NCI-H524 treated with DMSO at 0.1 percent for 48 hours (cell line): Measurements from ENCODE around the gene RAI14.

Experiments used
- DNase-seq: peaks from one replicate; lab custom pipeline; 2025; lab: John Stamatoyannopoulos, UW

Gene RAI14

GRCh38 chr5:34648039-34648839, 7.9 kb upstream of the RAI14 start:
- no peak for DNase-seq

GRCh38 chr5:34648840-34649158, 7.3 kb upstream of the RAI14 start:
- no peak for DNase-seq

- DNase-seq: no peak
Measured at GRCh38 chr5:34651791-34652190, 4.3 kb upstream of the RAI14 start.

GRCh38 chr5:34652466-34652865, 3.7 kb upstream of the RAI14 start:
- DNase-seq: no peak

DNA sequence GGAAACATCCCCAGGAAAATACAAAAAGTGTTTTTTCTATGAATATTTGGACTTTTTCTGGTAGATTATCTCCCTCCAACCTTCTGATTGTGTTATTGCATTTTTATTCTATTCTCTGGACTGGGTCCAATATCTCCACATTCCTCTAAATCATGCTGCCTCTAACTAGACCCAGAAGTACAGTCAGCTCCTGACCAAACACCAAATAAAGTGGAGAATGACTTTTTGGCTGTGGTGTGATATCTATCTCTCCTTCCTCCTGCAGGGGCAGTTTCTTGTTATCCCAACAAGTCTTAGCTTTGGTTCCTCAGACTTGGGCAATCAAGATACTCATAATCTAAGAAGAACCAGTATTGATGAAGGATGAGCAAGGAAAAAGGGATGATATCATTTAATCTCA, 3.2 kb upstream of the RAI14 start:
- no peak for DNase-seq

DNA sequence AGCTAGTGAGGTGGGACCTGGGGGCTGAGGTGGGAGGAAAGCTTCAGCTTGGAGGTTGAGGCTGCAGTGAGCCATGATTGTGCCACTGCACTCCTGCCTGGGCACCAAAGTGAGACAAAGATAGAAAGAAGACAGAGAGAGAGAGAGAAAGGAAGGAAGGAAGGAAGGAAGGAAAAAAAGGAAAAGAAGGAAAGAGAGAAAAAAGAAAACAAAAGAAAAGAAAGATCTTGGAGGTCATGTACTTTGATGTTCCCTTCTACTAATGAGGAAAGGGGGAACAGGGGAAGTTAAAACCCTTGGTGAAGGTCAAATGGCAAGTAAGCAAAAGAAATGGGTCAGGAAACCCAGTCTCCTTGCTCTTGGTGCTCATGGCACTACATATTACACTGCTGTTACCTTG, 2.4 kb upstream of the RAI14 start:
- DNase-seq: no peak

DNA sequence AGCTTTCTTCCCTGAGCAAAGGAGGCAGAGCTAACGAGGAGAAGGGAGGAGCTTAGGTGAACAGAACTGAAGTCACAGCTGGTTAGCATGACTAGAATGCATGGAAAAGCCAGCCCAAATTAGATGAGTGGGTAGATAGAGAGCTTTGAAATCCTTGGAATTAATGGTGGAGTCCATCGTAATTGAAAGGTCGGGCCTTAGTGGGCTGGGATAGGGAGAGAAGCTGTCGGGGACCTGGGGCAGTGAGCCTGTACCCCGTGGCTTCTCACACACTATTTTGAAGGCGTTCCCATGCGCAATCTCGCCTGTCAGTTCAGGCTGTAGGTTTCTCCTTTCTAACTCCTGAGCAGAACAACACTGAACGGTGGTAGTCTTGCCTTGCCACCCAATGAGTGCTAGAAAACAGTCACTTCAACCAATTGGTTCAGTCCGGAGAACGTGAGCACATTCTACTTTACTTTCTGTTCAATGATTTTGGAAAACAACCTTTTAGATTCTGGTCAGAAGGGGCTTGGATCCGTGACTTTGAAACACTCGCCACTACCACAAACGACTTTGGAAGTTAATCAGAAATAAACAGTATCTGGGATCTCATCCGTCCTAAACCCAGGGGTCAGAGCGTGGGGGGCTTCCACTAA, 655 bp upstream of the RAI14 start:
- DNase-seq: peak; percentile 9

DNA sequence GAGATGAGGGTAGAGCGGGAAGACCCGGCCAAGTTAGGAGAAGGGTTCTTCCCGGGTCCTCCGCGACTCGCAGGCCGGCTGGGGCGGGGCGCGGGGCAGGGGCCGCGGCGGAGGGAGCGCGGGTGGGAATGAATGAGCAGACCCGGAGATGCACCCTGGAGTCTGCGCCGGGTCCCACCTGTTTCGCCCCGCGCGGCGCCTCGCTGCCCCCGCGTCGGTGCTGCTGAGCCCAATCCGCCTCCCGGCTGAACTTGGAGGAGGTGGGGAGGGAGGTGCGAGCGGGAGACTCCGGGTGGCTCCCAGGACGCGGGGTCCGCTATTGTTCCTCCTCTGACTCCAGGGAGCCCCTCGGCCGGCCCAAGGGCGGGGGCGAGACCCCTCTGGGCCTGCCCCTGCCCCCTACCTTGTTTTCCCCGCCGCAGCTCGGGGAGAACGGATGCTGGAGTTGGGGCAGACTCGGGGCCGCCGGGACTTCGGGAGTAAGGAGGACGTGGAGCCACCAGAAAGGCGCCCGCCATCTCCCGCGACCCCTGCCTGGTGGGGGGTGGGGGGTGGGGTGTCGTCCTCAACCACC, 659 bp downstream of the RAI14 start:
- DNase-seq: no peak

DNA sequence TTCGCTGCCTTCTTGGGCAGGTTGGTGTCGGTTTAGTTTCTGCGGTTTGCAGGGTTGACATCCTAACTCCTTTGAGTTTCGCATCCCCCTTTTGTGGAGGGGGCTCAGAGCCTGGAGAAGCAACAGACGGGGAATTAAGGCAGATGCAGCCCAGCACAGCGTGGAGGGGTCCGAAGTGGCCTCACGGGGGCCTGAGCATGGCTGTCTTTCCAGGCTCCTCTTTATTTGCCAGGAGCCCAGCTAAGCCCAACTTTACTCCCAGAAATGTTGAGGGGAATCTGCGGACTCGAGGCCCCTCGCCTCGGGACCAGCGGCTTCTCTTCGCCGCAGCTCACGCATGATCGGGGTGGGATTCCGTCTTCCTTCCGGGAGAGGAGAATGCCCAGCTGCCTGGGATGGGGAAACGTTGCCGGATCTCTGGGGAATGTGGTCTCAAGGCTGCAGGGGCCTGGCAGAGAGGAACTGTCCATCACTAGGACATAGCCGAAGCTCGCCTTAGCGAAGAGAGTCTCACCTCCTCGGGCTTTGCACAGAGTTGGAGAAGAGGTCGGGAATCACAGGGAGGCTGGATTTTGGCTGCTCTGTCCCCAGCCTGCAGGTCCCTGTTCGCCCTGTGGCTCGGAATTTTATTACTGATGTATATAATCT, 1.3 kb downstream of the RAI14 start:
- no peak for DNase-seq

DNA sequence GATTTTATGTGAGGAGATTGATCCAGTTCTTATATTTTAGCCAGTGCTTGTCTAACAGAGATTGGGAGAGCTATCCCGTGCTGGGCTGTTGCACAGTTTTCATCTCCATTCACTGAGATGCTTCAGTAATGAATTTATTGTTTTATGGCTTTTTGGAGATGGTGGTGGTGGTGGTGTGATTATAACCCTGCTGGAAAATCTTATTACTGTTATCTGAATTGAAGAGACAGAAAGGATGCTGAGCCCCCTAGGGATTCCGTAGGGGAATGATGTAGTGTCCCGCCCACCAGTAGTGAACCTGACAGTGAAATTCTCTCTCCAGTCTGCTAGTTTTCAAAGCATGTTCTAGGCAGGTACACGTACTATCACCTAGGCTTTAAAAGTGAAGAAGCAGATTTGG, 1.9 kb downstream of the RAI14 start:
- DNase-seq: no peak

GRCh38 chr5:34659168-34659567, 3.0 kb downstream of the RAI14 start:
- no peak for DNase-seq

DNA sequence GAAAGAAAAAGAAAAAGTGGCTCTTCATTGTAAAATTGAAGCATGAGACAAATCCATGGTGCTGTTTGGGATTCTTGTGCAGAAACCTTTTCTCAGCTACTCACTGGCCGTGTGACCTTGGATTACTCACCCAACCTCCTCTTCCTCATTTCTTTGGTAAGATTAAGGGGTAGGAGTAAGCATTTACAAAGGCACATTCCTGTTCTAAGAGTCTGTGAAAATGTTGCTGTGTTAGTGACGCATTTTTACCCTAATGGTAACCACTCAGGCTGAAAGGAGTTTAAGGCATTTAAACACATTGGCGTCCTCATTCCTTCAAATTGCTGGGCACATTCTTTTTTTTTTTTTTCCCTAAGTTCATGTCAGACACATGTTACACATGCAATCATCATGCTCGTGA, 4.3 kb downstream of the RAI14 start:
- no peak for DNase-seq

DNA sequence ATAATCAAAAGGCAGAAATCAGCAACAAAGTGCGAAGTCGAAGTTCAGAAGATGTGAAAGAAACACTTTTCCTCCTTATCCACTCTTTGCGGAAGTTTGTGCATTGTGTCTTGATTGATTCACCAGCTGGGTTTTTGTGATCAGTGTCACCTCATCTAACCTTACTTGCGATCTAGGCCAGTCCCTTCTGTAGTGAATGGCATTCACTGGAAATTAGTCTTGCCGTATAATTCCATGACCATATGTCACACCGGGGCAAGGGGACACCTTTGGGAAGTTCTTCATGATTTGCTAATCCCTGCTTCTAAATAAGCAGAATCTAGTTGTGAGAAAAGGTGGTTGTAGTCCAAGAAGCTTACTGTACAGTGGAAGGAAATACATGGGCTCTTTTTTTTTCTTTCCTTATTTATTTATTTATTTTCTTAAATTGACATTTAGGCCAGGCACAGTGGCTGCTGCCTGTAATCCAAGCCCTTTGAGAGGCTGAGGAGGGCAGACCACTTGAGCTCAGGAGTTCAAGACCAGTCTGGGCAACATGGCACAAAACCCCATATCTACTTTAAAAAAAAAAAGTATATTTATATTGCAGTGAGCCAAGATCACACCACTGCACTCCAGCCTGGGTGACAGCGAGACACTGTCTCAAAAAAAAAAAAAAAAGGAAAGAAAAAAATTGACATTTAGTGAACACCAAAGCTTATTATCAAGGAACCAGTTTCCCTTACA, 7.8 kb downstream of the RAI14 start:
- DNase-seq: peak; percentile 69

GRCh38 chr5:34666392-34667080, 10.4 kb downstream of the RAI14 start:
- DNase-seq: no peak

DNA sequence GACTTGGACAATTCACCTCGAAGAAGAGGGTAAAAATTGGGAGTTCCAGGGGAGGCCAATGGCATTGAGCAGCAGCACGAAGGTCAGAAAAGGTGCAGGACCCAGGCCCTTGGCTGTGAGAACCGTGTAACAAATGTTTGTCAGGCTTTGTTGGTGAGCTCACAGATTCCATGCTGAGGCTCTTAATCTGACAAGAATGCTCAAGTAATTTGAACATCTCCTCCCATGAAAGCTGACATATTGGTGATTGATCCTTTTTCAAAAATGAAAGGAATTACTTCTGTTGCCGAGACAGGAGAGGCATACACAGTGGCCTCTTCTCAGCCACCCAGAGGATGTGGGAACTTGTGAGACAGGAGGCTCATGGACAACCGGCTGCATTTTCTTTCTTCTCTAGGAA, 11.6 kb downstream of the RAI14 start:
- no peak for DNase-seq

- DNase-seq: no peak
Measured at GRCh38 chr5:34669931-34670516, 13.9 kb downstream of the RAI14 start.

DNA sequence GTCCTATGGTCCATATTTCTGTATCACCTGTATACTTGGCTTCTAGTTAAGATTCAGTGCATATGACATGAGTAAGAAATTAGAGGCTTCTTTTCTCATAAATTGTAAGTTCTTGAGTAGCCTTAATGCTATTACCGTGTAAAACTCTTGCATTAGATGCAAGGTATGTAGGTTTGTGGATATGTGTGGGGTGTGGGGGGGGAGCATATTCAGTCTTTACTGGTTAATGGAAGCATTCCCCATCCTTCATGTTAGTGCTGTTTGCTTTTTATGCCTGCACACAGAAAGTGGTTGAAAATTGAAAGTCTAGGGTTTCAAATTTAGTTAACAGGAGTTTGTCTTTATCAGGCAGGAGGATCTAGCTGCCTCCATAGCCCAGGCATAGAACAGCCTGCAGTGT, 16.1 kb downstream of the RAI14 start:
- no peak for DNase-seq

DNA sequence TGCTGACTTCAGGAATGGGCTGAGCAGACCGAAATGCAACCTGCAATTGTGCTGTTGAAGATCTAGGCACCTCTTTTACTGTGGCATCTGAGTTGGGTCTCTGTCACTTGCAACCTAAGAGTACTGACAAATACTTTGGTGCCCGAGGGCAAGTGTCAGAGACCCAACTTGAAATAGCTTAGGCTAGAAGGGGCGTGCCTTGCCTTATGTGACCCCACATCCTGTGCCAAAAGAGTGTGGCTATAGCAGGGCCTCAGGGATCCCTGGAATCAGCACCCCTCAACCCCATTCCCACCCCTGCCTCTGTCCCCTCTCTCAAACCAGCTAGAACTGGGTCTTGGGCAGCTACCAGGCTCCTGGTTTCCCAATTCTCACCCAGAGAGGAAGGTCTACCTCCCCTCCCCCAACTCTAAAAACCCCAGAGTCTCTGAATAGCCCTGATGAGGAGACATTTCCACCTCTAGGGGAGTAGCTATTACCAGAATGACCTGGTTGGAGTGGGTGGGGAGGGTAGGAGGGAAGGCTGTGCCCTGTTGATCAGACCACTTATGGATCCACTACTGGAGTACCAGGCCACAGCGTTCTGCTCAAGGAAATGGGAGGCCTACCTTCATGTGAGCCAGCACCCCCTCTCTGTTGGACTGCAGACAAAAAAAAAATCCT, 17.5 kb downstream of the RAI14 start:
- DNase-seq: no peak

- no peak for DNase-seq
Measured at GRCh38 chr5:34674187-34674586, 18.1 kb downstream of the RAI14 start.

DNA sequence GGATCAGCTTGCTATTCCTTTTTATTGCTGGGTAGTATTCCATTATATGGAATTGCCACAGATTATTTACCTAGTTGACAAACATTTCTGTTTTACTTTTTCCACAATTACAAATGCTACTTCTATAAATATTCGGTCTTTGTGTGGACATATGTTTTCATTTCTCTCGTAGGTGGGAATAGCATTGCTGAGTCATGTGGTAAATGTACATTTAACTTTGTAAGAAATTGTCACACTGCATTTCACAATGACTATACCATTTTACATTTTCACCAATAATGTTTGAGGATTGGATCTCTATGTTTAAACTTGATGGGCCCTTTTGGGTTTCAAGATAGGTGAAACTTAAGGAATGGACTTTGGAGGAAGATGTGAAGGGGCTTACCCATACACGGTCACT, 19.7 kb downstream of the RAI14 start:
- no peak for DNase-seq

DNA sequence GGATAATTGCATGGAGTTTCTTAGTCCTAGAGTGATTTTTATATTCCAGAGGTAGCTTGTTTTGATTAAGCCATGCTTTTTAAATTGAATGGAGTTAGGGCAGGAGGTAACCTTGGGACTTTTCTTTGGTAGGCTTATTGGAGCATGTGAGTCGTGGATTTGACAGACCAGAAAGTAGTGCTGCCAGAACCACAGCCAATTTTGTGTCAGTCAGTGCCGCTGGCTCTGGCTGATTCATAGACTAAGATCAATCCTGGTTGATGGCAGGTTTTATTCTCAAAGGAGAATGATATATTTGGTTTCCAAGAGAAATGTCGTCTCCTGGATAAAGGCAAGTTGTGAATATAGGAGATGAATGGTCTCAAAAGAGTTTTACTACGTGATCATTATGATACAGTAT, 20.3 kb downstream of the RAI14 start:
- DNase-seq: no peak
